Esophagus muscularis mucosa (tissue), 3 donors: Measurements from ENCODE around the gene DOCK1.

ENCODE experiments used
- CTCF ChIP-seq, 3 experiments: fragments of 200-600 bp in 2 of 3; fragments of 450-650 bp in 1 of 3; sonication (generic) in 2 of 3; IDR thresholded peaks; one replicate each; pipeline ENCODE4 v1.5.1; 2017 to 2019; ENCODE audit warnings: antibody characterized with exemption in 3 of 3, mild to moderate bottlenecking in 2 of 3, moderate library complexity in 1 of 3
- POLR2A ChIP-seq: fragments of 450-650 bp; IDR thresholded peaks from one replicate; pipeline ENCODE4 v1.6.1; 2017; ENCODE audit warnings: antibody characterized with exemption, moderate library complexity, mild to moderate bottlenecking, low read depth

- TF ChIP-seq CTCF (IDR thresholded peaks at IDR 0.05) (no peak), POLR2A (no peak)
Observed at GRCh38 chr10:127310430-127310829, 405.2 kb downstream of the DOCK1 start.
